Activated T-cell treated with anti-CD3 and anti-CD28 coated beads, Interleukin-2, amount 50 U/mL, for 48 hours (primary cell): ENCODE results near the gene LRRFIP1.
"Not testable (repeated sequence)": the region's sequence is repeated elsewhere in the genome, so short reads cannot be mapped to it uniquely, and the experiment has no call there.

Experiments
- DNase-seq, 2 experiments: peaks; one replicate each; pipeline ENCODE4 v3.0.0-alpha.2; 2020

The LRRFIP1 gene

DNA sequence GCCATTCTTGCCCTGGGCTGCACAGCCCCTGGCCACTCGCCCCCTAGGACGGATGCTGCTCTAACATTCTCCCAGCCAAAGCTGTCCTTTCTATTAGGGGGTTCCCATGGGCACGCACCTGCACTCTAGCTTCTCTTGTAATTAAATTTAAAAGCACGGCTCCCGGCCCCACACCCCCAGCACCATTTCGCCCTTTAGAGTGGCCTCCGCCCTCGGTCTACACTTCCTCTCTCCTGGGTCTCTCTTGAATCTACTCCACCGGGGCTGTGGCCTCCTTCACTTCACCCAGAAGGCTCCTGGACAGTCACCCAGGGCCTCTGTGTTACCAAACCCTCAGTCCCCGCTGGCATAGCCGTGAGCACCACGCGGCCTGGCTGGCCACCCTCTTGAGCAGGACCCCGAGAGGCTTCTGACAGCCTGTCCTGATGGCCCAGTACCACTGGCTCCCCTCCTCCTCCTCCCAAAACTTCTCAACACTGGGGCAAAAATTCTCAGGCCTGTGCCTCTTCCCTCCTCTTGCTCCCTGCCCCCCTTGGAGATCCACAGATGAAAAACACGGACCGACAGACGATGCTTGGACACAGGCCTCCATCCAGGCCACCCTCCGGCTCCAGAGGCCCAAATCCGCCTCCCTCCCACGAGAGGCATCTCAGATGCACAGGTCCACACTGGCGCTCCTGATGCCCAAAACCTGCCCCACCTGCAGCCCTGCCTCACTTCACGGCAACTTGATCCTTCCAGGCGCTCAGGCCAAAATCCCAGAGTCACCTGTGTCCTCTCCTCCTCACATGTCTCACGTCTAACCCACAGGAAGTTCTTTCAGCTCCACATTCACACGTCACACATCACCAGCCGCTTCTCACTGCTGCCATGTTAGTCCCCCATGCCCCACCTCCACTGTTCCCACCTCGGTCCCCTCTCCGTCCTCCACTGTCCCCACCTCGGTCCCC, 29.9 kb upstream of the LRRFIP1 start:
- DNase-seq, result no peak

GRCh38 chr2:237598468-237599208, 28.7 kb upstream of the LRRFIP1 start:
- DNase-seq, result no peak

DNA sequence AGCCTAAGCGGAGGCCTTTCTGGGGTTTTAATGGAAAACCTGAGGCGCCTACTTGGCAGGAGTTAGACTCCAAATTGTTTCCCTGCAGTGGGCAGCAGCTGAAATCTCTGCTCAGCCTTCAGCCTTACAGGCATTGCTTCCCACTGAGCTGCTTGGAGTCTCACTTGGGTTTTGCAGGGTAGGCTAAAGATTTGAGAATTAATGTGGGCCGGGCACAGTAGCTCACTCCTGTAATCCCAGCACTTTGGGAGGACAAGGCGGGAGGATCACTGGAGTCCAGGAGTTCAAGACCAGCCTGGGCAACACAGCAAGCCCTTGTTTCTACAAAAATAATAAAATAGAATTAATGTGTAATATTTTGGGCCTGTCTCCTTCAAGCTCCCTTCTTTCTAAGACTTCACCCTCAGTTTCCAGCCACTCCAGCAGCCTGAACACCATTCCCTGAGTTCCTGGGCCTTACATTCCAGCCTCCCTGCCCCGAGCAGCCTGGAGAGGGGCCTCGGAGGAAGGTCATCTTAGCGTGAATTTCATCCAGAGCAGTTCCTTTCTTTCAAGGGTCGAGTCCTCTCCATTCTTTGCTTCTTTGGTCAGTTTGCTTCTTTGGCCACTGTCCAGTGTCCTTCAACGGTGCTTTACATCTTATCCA, 27.8 kb upstream of the LRRFIP1 start:
- DNase-seq, result no peak

GRCh38 chr2:237600205-237600846, 27.1 kb upstream of the LRRFIP1 start:
- DNase-seq, result no peak

DNA sequence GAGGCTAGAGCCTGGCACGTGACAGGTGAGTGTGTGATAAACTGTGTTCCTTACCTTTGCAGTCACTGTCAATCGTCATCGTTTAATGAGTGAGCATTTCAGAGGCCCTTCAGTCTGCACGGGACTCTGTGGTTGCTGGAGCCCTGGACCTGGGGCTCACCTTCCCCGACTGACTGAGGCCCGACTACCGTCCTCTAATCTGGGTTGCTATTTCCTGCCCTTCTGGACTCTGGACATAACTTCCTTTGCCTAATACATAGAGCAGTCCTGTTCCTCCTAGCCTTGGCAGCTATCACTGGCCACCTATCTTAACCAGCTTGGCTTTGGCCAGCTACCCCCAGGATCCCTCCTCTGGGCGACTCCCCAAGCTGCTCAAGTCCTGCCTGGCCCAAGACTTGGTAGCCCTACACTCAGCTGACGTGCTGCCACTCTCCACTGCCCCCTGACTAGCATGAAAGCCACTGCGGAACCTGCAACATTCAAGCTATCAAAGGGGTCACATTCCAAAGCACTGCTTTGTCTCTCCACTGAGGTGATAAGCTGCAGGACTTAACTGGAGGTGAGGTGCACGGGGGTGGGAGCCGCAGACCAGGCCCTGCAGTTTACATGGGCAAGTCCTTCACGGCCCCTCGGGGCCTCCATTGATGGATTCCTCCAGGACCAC, 25.8 kb upstream of the LRRFIP1 start:
- no peak for DNase-seq

GRCh38 chr2:237602409-237602808, 25.0 kb upstream of the LRRFIP1 start:
- no peak for DNase-seq

DNA sequence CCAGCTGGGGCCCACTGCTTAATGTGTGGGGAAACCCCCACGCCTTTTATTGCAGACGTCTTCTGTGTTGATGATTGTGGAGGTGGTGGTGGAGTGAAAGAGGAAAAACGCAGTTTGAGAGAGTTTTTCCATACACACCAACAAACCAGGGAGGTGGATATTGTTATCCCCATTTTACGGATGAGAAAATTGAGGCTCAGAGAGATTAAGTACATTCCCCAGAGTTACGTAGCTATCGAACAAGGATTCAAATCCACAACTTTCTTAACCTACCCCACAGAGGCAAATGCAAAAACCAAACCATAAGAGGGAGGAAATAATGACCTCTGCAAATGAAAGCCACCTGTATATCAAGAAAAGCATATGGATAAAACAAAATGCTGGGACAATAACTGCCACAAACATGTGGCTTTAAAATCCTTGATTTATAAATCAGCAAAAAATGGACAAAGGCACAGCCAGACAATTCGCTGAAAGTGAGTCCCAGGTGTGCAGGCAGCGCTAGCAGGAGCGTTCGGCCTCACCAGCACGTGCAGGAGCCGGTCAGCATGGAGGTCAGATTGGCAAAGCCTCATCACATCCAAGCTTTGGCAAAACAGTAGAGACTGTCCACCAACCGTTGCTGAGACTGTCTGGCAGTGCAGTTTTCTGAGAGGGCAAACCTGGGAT, 24.2 kb upstream of the LRRFIP1 start:
- no peak for DNase-seq

- DNase-seq, result peak; percentile 38 to 49
Measured at GRCh38 chr2:237603718-237604362, 23.5 kb upstream of the LRRFIP1 start.

GRCh38 chr2:237604391-237604790, 23.0 kb upstream of the LRRFIP1 start:
- DNase-seq, result no peak

DNA sequence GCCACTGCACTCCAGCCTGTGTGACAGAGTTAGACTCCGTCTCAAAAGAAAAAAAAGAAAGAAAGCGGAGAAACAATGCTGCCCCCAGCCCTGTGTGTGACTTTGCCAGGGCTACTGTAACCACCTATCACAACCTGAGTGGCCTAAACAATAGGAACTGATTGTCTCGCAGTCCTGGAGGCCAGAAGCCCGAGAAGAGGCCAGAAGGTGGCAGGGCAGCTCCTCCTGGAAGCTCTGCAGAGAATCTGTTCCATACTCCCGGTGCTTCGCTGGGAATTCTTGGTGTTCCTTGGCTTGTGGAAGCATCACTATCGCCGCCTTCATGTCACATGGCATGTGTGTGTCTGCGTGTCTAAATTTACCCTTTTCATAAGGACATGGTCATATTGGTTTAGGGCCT, 22.4 kb upstream of the LRRFIP1 start:
- DNase-seq, result no peak

- not testable (repeated sequence) for DNase-seq
Measured at GRCh38 chr2:237606522-237606921, 20.9 kb upstream of the LRRFIP1 start.

GRCh38 chr2:237612527-237613357, 14.6 kb upstream of the LRRFIP1 start:
- DNase-seq, result no peak

DNA sequence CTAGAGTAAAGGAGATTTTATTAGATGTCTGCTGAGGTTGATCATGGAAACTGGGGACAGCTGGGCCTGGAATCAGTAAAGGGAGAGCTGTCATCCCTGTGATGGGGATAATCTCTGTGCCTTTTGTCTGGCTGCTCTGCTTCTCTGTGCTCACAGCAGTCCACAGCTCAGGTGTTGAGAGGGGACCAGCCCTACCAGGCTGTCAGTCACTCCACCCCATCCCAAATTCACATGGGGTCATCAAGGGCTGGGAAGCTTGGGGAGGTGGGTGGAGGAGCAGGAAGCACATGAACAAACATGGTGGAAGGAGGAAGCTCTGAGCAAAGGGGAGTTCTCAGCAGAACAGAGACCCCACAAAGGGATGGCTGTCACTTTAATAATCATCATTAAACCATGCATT, 13.7 kb upstream of the LRRFIP1 start:
- DNase-seq, result no peak

DNA sequence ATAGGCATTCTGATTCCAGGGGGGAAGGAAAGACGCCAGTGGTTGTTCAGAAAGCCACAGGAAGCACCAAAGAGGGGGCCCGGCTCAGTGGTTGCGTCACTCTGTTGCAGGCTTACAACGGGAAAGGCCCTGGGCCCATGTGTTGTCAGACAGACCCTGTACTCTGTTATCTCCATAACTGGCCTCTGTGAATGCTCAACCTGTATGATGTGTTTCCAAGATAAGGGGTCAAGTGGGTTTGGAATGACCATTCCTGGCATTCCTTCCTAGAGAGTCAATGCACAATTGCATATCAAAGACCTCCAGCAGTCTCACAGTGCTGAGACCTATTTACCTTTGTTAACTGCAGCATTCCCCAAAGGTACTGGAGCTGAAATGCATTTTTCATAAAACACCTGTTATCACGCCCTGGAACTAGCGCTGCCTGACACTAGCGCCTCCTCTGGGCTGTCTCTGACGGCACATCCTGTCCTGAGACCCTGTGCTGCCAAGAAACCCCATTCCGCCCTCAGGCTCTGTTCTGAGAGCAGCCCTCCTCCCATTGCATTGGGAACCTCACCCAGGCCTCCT, 13.2 kb upstream of the LRRFIP1 start:
- no peak for DNase-seq

- DNase-seq, result no peak
Measured at GRCh38 chr2:237615631-237616249, 11.6 kb upstream of the LRRFIP1 start.

DNA sequence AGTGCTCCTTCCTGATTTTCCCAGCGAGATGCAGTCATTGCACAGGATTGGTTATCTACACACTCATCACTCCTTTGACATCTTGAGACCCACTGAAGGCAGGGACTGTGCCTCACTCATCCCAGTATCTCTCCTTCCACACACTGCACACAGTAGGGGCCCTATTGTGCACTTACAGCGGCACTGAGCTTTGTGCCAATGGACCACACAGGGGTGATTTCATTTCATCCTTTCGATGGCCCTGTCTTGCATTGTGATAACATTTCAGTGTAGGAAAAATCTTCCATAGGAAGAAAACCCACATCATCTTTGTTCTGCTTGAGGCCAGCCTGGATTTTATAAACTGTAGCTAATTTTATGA, 11.0 kb upstream of the LRRFIP1 start:
- DNase-seq, result no peak

- DNase-seq, result no peak
Measured at GRCh38 chr2:237616734-237617586, 10.4 kb upstream of the LRRFIP1 start.

- no peak for DNase-seq
Measured at GRCh38 chr2:237617587-237617982, 9.8 kb upstream of the LRRFIP1 start.

- DNase-seq, result no peak
Measured at GRCh38 chr2:237618449-237618848, 8.9 kb upstream of the LRRFIP1 start.
